Thoracic aorta (tissue), 2 donors: ENCODE data around the gene CTXN2. TPM values are rescaled to one million over a fixed set of nuclear protein-coding genes. Genes with fewer than 3 reads are reported as not detected.

Experiments used
- ATAC-seq: fragments of 150-250 bp; one replicate; pipeline ENCODE4 v1.8.0; 2017; ENCODE audit warnings: low read depth; ENCODE audit not compliant: insufficient number of reproducible peaks, low FRiP score
- DNase-seq: peaks from one replicate; pipeline ENCODE4 v3.0.0-alpha.2; 2020; ENCODE audit warnings: low spot score
- H3K27ac ChIP-seq, 2 donors: fragments of 200-600 bp; sonication (generic); 1 replicate in 1 of 2; 2 replicates in 1 of 2; pipeline ENCODE4 v1.5.1; 2016; ENCODE audit warnings: mild to moderate bottlenecking in 2 of 2, moderate library complexity in 2 of 2
- H3K27me3 ChIP-seq: fragments of 200-600 bp; sonication (generic); replicated peaks from 2 replicates; pipeline ENCODE4 v1.6.0; 2016; ENCODE audit warnings: mild to moderate bottlenecking; ENCODE audit not compliant: insufficient read depth
- H3K36me3 ChIP-seq: fragments of 200-600 bp; sonication (generic); one replicate; pipeline ENCODE4 v1.5.1; 2016
- H3K4me1 ChIP-seq, 2 donors: fragments of 200-600 bp; sonication (generic); 1 replicate in 1 of 2; 2 replicates in 1 of 2; pipeline versions ENCODE4 v1.5.1 to v1.6.0; 2016; ENCODE audit warnings: low read depth in 2 of 2, mild to moderate bottlenecking in 1 of 2; ENCODE audit not compliant: control insufficient read depth in 1 of 2
- H3K4me3 ChIP-seq: fragments of 200-600 bp; sonication (generic); 2 replicates; pipeline ENCODE4 v1.5.1; 2016; ENCODE audit warnings: mild to moderate bottlenecking
- H3K9me3 ChIP-seq: fragments of 200-600 bp; sonication (generic); 2 replicates; pipeline ENCODE4 v1.5.1; 2016
- CTCF ChIP-seq: fragments of 200-600 bp; sonication (generic); IDR thresholded peaks from one replicate; pipeline ENCODE4 v1.5.1; 2019; ENCODE audit warnings: antibody characterized with exemption
- total RNA-seq, 2 donors: library from RNA; depleted of rRNA; stranded (reverse); fragments of >200 nt; gene quantifications; one replicate each; pipeline versions ENCODE4 v1.1.0 to v1.2.3, GENCODE V29; 2016

CTXN2 gene
- not detected for total RNA-seq

DNA sequence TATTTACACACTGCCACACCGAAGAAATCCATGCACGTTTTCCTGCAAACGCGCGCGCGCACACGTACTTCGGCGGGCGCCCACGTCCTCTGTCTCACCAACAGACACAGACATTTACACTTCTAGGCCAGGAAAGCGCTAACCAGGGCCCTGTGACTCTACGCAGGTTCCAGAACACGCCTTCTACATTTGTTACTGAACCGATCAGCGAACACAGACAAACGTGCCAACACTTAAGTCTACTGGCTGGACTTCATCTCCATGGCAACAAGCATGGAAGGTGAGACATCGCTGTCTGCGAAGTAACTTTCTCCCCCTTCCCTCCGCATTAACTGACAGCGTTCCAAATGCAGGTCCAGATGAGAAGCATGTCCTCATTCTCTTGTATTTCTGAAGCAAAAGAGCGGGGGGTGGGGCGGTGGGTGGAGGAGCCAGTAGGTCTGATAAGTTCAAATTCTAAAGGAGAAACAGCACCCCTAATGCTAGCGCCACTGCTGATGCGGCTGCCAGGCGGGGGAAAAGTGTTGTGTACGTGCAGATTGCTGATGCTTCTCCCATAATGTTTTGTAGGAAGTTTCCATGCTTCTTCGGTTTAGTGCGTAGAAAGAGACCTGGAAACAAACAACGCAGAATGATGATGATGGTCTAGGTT, at the start of gene CTXN2:
Gene CTXN2 (plus strand): TSS at position 92 of the 652 bp plus-strand sequence. CDS start 9,636 bp downstream, outside the sequence.
- no peak for TF ChIP-seq CTCF

DNA sequence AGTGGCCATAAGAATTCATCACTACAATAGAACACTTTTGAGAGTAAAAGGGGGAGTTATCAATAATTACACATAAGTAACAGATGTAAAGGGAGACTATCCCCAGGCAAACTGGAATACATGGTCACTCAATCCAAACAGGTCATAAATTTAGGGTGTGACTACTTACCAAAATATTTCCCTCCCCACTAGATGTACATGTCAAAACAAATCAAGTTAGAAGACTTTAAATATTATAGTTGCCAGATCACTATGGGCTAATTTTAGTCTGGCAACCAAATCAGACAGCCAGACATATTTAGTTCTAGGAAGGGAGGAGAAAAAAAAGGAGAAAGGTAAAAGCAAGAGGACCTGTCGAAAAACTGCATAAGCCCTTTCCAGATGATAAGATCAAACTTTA, 47.6 kb upstream of the CTXN2 start:
- Histone ChIP-seq H3K27ac (peak overlapping the region; percentile 76 to 91), H3K27me3 (no peaks in the 10 kb centered on the region), H3K4me3 (peak overlapping the region; percentile 18), H3K4me1 (peaks cover 21 to 72% of the 10 kb centered on the region in 2 donors), H3K36me3 (peaks cover 5% of the 10 kb centered on the region), H3K9me3 (no peaks in the 10 kb centered on the region)
- ATAC-seq (peak; percentile 80), DNase-seq (no peak)
- no peak for TF ChIP-seq CTCF

More for the DNA sequence above, at the start of gene CTXN2:
- Histone ChIP-seq H3K36me3 (no peaks in the 10 kb centered on the region), H3K4me1 (no peaks in the 10 kb centered on the region), H3K27ac (no peak within 1 kb of the TSS), H3K27me3 (no peaks in the 10 kb centered on the region), H3K9me3 (no peaks in the 10 kb centered on the region), H3K4me3 (peak within 1 kb of the TSS; percentile 2)
- DNase-seq (no peak), ATAC-seq (no peak)

- H3K27me3 ChIP-seq: no peaks in the 10 kb centered on the region
- DNase-seq: no peak
- H3K27ac ChIP-seq: peak overlapping the region; percentile 76 to 91
- H3K4me3 ChIP-seq: peak overlapping the region; percentile 18
- H3K4me1 ChIP-seq: peaks cover 20 to 61% of the 10 kb centered on the region in 2 donors
- no peaks in the 10 kb centered on the region for H3K9me3 ChIP-seq
- H3K36me3 ChIP-seq: peaks cover 5% of the 10 kb centered on the region
- TF ChIP-seq CTCF: no peak
- ATAC-seq: no peak
Observed at GRCh38 chr15:48144889-48145288, 46.6 kb upstream of the CTXN2 start.

- no peak for TF ChIP-seq CTCF
- DNase-seq (no peak), ATAC-seq (no peak)
- Histone ChIP-seq H3K36me3 (peaks cover 5% of the 10 kb centered on the region), H3K9me3 (no peaks in the 10 kb centered on the region), H3K4me1 (peaks cover 13 to 51% of the 10 kb centered on the region in 2 donors), H3K27me3 (no peaks in the 10 kb centered on the region), H3K27ac (peak overlapping the region; percentile 76 to 91), H3K4me3 (no peak overlapping the region)
Observed at GRCh38 chr15:48145923-48146322, 45.5 kb upstream of the CTXN2 start.

- no peak for TF ChIP-seq CTCF
- DNase-seq (no peak), ATAC-seq (no peak)
- Histone ChIP-seq H3K36me3 (peaks cover 5% of the 10 kb centered on the region), H3K9me3 (no peaks in the 10 kb centered on the region), H3K27ac (no peak overlapping the region), H3K4me3 (no peak overlapping the region), H3K27me3 (no peaks in the 10 kb centered on the region), H3K4me1 (peaks cover 13 to 42% of the 10 kb centered on the region in 2 donors)
Observed at GRCh38 chr15:48147358-48147757, 44.1 kb upstream of the CTXN2 start.
